Gastrocnemius medialis (tissue), 4 donors: ENCODE data around the gene FNIP2.

Experiments
- POLR2A ChIP-seq, 2 donors: fragments of 450-650 bp; IDR thresholded peaks; one replicate each; pipeline ENCODE4 v1.6.1; 2017; ENCODE audit warnings: antibody characterized with exemption in 2 of 2, mild to moderate bottlenecking in 2 of 2, moderate library complexity in 2 of 2
- TF ChIP-seq, protein P1 (sequence below), 5 experiments: fragments of 450-650 bp in 3 of 5; fragments of 200-600 bp in 2 of 5; sonication (generic) in 2 of 5; IDR thresholded peaks in 4 of 5; conservative IDR thresholded peaks in 1 of 5; 1 replicate in 4 of 5; 2 replicates in 1 of 5; pipeline ENCODE4 v1.5.1; 2016 to 2019; ENCODE audit warnings: antibody characterized with exemption in 5 of 5, mild to moderate bottlenecking in 3 of 5, moderate library complexity in 3 of 5

DNA sequence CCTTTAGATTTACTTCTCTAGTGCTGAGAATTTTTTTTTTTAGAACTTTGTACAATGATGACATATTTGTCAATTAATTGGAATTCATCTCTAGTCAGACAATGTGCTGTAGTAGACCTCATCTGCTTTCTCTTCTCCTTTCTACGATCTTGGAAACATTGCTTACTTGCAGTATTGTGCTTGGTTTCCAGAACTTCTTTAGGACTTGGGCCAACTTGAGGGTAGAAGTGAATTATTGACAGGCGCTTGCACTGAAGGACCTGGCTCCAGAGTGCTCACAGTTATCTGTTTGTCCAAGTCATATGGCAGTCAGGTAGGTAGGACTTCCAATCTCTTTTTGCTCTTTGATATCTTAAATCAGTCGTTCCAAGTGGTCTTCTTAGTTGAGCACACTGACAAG is 39.6 kb downstream of the FNIP2 start:
- TF ChIP-seq, protein P1, sequence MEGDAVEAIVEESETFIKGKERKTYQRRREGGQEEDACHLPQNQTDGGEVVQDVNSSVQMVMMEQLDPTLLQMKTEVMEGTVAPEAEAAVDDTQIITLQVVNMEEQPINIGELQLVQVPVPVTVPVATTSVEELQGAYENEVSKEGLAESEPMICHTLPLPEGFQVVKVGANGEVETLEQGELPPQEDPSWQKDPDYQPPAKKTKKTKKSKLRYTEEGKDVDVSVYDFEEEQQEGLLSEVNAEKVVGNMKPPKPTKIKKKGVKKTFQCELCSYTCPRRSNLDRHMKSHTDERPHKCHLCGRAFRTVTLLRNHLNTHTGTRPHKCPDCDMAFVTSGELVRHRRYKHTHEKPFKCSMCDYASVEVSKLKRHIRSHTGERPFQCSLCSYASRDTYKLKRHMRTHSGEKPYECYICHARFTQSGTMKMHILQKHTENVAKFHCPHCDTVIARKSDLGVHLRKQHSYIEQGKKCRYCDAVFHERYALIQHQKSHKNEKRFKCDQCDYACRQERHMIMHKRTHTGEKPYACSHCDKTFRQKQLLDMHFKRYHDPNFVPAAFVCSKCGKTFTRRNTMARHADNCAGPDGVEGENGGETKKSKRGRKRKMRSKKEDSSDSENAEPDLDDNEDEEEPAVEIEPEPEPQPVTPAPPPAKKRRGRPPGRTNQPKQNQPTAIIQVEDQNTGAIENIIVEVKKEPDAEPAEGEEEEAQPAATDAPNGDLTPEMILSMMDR (IDR thresholded peaks at IDR 0.05 in 4 of 5, conservative IDR thresholded peaks at IDR 0.05 in 1 of 5): no peak
- no peak for TF ChIP-seq POLR2A (IDR thresholded peaks at IDR 0.05)
